H1 (cell line): ENCODE measurements around the gene PINK1. TPM values are rescaled to one million over a fixed set of nuclear protein-coding genes. Genes with fewer than 3 reads are reported as not detected.

Experiments used
- KDM4A ChIP-seq: IDR thresholded peaks from one replicate; pipeline ENCODE4 v1.7.1; 2012; ENCODE audit warnings: low read depth, mild to moderate bottlenecking, moderate library complexity, low read length, inconsistent platforms; ENCODE audit not compliant: severe bottlenecking
- NRF1 ChIP-seq: IDR thresholded peaks from 2 replicates; pipeline ENCODE4 v1.6.1; 2011; ENCODE audit warnings: mild to moderate bottlenecking, low read depth, low read length, improper control_type of control experiment
- RAD21 ChIP-seq, 2 experiments: IDR thresholded peaks in 1 of 2; conservative IDR thresholded peaks in 1 of 2; 2 replicates each; pipeline ENCODE4 v1.6.1; 2011; ENCODE audit warnings: low read depth in 2 of 2, low read length in 2 of 2, improper control_type of control experiment in 1 of 2, inconsistent platforms in 1 of 2, mild to moderate bottlenecking in 1 of 2, moderate library complexity in 1 of 2
- TEAD4 ChIP-seq: IDR thresholded peaks from 2 replicates; pipeline ENCODE4 v1.6.1; 2012; ENCODE audit warnings: low read depth, low read length, inconsistent platforms, mixed read lengths
- polyA plus RNA-seq, 7 experiments: library from polyadenylated mRNA; depleted of rRNA in 3 of 7; stranded (reverse) in 5 of 7; unstranded in 2 of 7; fragments of >200 nt in 5 of 7; fragments of 200-250 nt in 2 of 7; gene quantifications; 1 replicate in 5 of 7; 2 replicates in 1 of 7; 4 replicates in 1 of 7; pipeline versions ENCODE4 v1.2.1 to v1.2.3, GENCODE V29; 2011 to 2013; ENCODE audit warnings: missing spikeins in 2 of 7, mixed read lengths in 2 of 7
- total RNA-seq: library from RNA; stranded (reverse); fragmentation: NEBNext Ultra II Directional; extraction: Animal tissue kit (Norgen Biotek cat#: 25700); gene quantifications from 2 replicates; pipeline ENCODE4 v1.2.1, GENCODE V29; 2021
- TF ChIP-seq, protein P1 (sequence below): IDR thresholded peaks from 2 replicates; pipeline ENCODE4 v1.6.1; 2012; ENCODE audit warnings: inconsistent platforms

Gene PINK1
- total and polyA plus RNA-seq, 2 of the 8 experiments (the other 6 are each of a cell fraction or from before 2014, with no cell fraction given): 16.1 to 19.3 TPM

DNA sequence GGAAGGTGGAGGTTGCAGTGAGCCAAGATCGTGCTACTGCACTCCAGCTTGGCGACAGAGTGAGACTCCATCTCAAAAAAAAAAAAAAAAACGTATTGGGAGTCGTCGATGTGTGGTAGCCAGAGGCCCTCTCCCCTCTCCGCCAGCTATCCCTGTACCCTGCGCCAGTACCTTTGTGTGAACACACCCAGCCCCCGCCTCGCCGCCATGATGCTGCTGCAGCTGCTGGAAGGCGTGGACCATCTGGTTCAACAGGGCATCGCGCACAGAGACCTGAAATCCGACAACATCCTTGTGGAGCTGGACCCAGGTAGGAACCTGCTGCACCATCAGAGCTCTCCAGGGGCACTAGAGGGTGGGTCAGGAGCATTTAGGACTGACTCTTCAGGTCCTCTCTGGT is 12.2 kb downstream of the PINK1 start (continued):
- TF ChIP-seq RAD21 (IDR thresholded peaks at IDR 0.05 in 1 of 2, conservative IDR thresholded peaks at IDR 0.05 in 1 of 2; ENCODE audit: low read depth in 2 of 2, low read length in 2 of 2) (no peak), TEAD4 (no peak), KDM4A (no peak), NRF1 (no peak)
- TF ChIP-seq, protein P1, sequence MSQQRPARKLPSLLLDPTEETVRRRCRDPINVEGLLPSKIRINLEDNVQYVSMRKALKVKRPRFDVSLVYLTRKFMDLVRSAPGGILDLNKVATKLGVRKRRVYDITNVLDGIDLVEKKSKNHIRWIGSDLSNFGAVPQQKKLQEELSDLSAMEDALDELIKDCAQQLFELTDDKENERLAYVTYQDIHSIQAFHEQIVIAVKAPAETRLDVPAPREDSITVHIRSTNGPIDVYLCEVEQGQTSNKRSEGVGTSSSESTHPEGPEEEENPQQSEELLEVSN: no peak
